ENCODE results near the gene PIEZO2. TPM values are rescaled to one million over a fixed set of nuclear protein-coding genes. Genes with fewer than 3 reads are reported as not detected.

Gene PIEZO2
- total RNA-seq, 3 donors from 2014 or later, result 1.9 to 26.2 (median 11.4) TPM

GRCh38 chr18:10909724-10910123 lies 239.6 kb downstream of the PIEZO2 start:
- Histone ChIP-seq H3K9me3 (no peaks in the 10 kb centered on the region), H3K27ac (no peak overlapping the region), H3K4me3 (no peak overlapping the region), H3K4me1 (no peaks in the 10 kb centered on the region), H3K27me3 (no peaks in the 10 kb centered on the region), H3K36me3 (no peaks in the 10 kb centered on the region)
- no peak for DNase-seq (ENCODE audit: low spot score in 2 of 2)
- TF ChIP-seq POLR2AphosphoS5 (IDR thresholded peaks at IDR 0.05) (no peak), CTCF (IDR thresholded peaks at IDR 0.05) (no peak), POLR2A (IDR thresholded peaks at IDR 0.05) (no peak)
- intact Hi-C loops (cut with DNase I; ENCODE audit: low total_unique reads), result no loop called here

GRCh38 chr18:10908760-10909159 lies 240.6 kb downstream of the PIEZO2 start:
- Histone ChIP-seq H3K27ac (no peak overlapping the region), H3K27me3 (no peaks in the 10 kb centered on the region), H3K4me3 (no peak overlapping the region), H3K4me1 (no peaks in the 10 kb centered on the region), H3K36me3 (no peaks in the 10 kb centered on the region), H3K9me3 (no peaks in the 10 kb centered on the region)
- DNase-seq (ENCODE audit: low spot score in 2 of 2), result no peak
- no peak for TF ChIP-seq POLR2A (IDR thresholded peaks at IDR 0.05)
- no peak for TF ChIP-seq CTCF (IDR thresholded peaks at IDR 0.05)
- no peak for TF ChIP-seq POLR2AphosphoS5 (IDR thresholded peaks at IDR 0.05)
- intact Hi-C loops (cut with DNase I; ENCODE audit: low total_unique reads), result no loop called here

GRCh38 chr18:10907749-10908148 lies 241.6 kb downstream of the PIEZO2 start:
- H3K9me3 ChIP-seq, result no peaks in the 10 kb centered on the region
- no peak for DNase-seq (ENCODE audit: low spot score in 2 of 2)
- no peaks in the 10 kb centered on the region for H3K36me3 ChIP-seq
- intact Hi-C loops (cut with DNase I; ENCODE audit: low total_unique reads), result no loop called here
- H3K4me1 ChIP-seq, result no peaks in the 10 kb centered on the region
- TF ChIP-seq POLR2AphosphoS5 (IDR thresholded peaks at IDR 0.05), result no peak
- no peak for TF ChIP-seq POLR2A (IDR thresholded peaks at IDR 0.05)
- no peak for TF ChIP-seq CTCF (IDR thresholded peaks at IDR 0.05)
- H3K27ac ChIP-seq, result no peak overlapping the region
- no peaks in the 10 kb centered on the region for H3K27me3 ChIP-seq
- H3K4me3 ChIP-seq, result no peak overlapping the region

- DNase-seq (ENCODE audit: low spot score in 2 of 2), result no peak
- H3K4me3 ChIP-seq, result no peak overlapping the region
- no peak overlapping the region for H3K27ac ChIP-seq
- TF ChIP-seq CTCF (IDR thresholded peaks at IDR 0.05) (no peak), POLR2A (IDR thresholded peaks at IDR 0.05) (no peak), POLR2AphosphoS5 (IDR thresholded peaks at IDR 0.05) (no peak)
- H3K4me1 ChIP-seq, result no peaks in the 10 kb centered on the region
- intact Hi-C loops (cut with DNase I; ENCODE audit: low total_unique reads), result no loop called here
- H3K9me3 ChIP-seq, result no peaks in the 10 kb centered on the region
- no peaks in the 10 kb centered on the region for H3K27me3 ChIP-seq
- H3K36me3 ChIP-seq, result no peaks in the 10 kb centered on the region
Observed at GRCh38 chr18:10901329-10901728, 248.0 kb downstream of the PIEZO2 start.

- H3K4me3 ChIP-seq, result no peak overlapping the region
- H3K36me3 ChIP-seq, result no peaks in the 10 kb centered on the region
- no peaks in the 10 kb centered on the region for H3K9me3 ChIP-seq
- no peaks in the 10 kb centered on the region for H3K27me3 ChIP-seq
- no peak for DNase-seq (ENCODE audit: low spot score in 2 of 2)
- TF ChIP-seq POLR2A (IDR thresholded peaks at IDR 0.05) (no peak), CTCF (IDR thresholded peaks at IDR 0.05) (no peak), POLR2AphosphoS5 (IDR thresholded peaks at IDR 0.05) (no peak)
- H3K4me1 ChIP-seq, result no peaks in the 10 kb centered on the region
- intact Hi-C loops (cut with DNase I; ENCODE audit: low total_unique reads), result no loop called here
- H3K27ac ChIP-seq, result no peak overlapping the region
Observed at GRCh38 chr18:10900435-10900834, 248.9 kb downstream of the PIEZO2 start.

Data from breast epithelium (tissue), 4 donors.